ENCODE data around the gene LRP3. TPM values are rescaled to one million over a fixed set of nuclear protein-coding genes. Genes with fewer than 3 reads are reported as not detected.

The LRP3 gene
- total RNA-seq, 1 donor from 2014 or later: 9.0 TPM

DNA sequence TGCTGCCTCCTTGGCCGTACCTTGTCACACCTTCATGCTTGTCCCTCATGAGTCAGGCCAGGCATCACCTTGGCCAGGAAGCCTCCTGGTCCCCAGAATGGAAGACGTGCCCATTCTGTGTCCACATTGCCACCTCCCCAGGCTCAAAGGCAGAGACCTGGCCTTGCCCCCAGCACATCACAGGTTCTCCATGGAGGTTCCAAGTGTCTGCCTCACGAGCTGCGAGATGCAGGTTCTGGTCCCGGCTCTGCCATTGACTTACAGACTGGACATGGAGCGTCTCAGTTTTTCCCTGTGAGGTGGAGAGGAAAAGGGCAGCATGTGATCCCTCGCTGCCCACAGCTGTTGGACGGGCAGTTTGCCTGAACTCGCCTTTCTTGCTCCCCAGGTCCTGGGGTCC lies 40.6 kb downstream of the LRP3 start:
- Histone ChIP-seq H3K27me3 (ENCODE audit: control insufficient read depth, insufficient read depth, low read length) (peaks cover 4% of the 10 kb centered on the region), H3K4me3 (ENCODE audit: low read depth, low read length) (no peak overlapping the region), H3K36me3 (ENCODE audit: control insufficient read depth, insufficient read depth, low read length) (no peaks in the 10 kb centered on the region)
- FAIRE-seq: no peak
- no peak for DNase-seq (ENCODE audit: low read depth)
- TF ChIP-seq, protein P1, sequence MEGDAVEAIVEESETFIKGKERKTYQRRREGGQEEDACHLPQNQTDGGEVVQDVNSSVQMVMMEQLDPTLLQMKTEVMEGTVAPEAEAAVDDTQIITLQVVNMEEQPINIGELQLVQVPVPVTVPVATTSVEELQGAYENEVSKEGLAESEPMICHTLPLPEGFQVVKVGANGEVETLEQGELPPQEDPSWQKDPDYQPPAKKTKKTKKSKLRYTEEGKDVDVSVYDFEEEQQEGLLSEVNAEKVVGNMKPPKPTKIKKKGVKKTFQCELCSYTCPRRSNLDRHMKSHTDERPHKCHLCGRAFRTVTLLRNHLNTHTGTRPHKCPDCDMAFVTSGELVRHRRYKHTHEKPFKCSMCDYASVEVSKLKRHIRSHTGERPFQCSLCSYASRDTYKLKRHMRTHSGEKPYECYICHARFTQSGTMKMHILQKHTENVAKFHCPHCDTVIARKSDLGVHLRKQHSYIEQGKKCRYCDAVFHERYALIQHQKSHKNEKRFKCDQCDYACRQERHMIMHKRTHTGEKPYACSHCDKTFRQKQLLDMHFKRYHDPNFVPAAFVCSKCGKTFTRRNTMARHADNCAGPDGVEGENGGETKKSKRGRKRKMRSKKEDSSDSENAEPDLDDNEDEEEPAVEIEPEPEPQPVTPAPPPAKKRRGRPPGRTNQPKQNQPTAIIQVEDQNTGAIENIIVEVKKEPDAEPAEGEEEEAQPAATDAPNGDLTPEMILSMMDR (IDR thresholded peaks at IDR 0.05; ENCODE audit: insufficient read depth, low read length, severe bottlenecking): no peak

DNA sequence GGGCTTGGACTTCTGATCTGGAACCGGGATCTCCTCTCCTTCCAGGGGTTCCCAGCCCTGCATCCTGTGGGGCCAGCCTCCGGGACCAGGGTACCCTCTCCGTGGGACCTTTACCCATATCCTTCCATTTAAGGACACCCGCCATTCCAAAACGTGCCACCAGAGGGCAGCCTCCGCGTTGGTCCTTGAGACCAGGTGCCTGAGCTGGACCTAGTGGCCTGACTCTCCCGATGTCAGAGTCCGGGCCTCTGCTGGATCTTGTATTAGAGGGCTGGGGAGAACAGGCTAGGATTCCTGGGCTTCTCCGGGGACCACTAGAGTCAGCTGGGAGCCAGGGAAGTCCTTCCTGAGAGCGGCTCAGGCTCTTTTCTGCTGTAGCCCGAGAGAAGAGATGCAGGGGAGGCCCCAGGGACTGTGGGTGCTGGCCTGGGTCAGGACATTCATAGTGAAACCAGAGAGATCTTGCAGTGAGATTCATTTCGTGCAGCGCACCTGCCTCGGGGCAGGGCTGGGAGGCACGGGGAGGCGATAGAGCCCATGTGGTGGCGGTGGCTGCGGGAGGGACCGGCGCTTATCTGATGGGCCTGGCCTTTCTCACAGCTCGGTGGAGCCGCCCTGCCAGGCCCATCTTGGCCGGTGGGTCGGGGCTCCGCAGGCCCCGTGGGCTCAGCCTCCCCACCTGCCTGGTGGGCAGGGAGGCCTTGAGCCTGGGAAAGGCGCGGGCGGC lies 41.3 kb downstream of the LRP3 start:
- no peak for FAIRE-seq
- no peak overlapping the region for H3K4me3 ChIP-seq (ENCODE audit: low read depth, low read length)
- H3K36me3 ChIP-seq (ENCODE audit: control insufficient read depth, insufficient read depth, low read length): no peaks in the 10 kb centered on the region
- H3K27me3 ChIP-seq (ENCODE audit: control insufficient read depth, insufficient read depth, low read length): peaks cover 4% of the 10 kb centered on the region
- TF ChIP-seq, protein P1 (IDR thresholded peaks at IDR 0.05; ENCODE audit: insufficient read depth, low read length, severe bottlenecking): peak; percentile 86
- DNase-seq (ENCODE audit: low read depth): peak; percentile 55

DNA sequence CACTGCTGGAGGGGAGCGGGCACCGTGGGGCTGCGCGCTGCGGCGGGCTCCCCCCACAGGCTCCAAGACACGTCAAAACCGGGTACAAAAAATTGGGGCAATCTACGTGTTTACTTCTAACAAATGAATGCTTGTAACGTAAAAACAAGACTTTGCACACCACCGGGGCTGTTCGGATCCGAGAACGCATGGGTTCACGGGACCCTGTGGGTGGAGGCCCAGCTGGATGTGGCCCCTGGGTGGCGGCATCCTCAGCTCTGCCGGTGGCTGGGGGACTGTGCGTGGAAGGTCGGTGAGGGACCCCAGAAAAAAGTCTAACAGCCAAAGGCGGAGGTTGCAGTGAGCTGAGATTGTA lies 41.8 kb downstream of the LRP3 start:
- no peaks in the 10 kb centered on the region for H3K36me3 ChIP-seq (ENCODE audit: control insufficient read depth, insufficient read depth, low read length)
- H3K4me3 ChIP-seq (ENCODE audit: low read depth, low read length): no peak overlapping the region
- DNase-seq (ENCODE audit: low read depth) (no peak), FAIRE-seq (no peak)
- peaks cover 4% of the 10 kb centered on the region for H3K27me3 ChIP-seq (ENCODE audit: control insufficient read depth, insufficient read depth, low read length)
- TF ChIP-seq, protein P1 (IDR thresholded peaks at IDR 0.05; ENCODE audit: insufficient read depth, low read length, severe bottlenecking): no peak

DNA sequence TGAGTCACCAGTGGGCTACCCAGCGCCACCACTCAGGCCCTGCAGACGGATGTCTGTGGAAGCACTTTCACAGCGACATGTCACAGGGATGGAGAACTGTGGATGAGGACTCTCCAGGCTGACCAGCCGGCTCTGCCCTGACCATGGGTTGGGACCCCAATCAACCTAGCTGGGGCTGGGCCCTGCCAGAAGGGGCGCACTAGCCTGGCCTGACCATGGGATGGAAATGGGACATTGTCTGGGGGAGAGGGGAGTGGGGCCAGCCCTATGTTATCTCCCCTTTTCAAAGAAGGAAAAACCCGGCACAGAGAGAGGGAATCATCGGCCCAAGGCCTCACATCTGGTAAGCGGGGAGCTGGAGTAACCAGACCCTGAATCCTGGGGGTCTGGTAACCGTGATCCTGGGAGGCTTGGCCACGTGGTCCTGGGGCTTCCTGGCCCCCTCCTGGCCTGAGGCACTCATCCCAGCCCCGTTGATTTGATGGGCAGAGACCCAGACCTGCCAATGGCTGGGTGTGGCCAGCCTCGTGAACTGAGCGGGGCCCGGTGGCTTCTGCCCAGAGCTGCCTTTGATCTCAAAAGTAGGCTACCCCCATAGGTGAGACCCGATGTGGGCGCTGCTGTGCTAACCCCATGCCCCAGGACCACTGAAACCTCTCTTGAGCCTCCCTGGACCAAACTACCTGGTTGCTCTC lies 42.7 kb downstream of the LRP3 start:
- Histone ChIP-seq H3K4me3 (ENCODE audit: low read depth, low read length) (no peak overlapping the region), H3K36me3 (ENCODE audit: control insufficient read depth, insufficient read depth, low read length) (no peaks in the 10 kb centered on the region), H3K27me3 (ENCODE audit: control insufficient read depth, insufficient read depth, low read length) (peaks cover 4% of the 10 kb centered on the region)
- FAIRE-seq: no peak
- DNase-seq (ENCODE audit: low read depth): no peak
- TF ChIP-seq, protein P1 (IDR thresholded peaks at IDR 0.05; ENCODE audit: insufficient read depth, low read length, severe bottlenecking): no peak

DNA sequence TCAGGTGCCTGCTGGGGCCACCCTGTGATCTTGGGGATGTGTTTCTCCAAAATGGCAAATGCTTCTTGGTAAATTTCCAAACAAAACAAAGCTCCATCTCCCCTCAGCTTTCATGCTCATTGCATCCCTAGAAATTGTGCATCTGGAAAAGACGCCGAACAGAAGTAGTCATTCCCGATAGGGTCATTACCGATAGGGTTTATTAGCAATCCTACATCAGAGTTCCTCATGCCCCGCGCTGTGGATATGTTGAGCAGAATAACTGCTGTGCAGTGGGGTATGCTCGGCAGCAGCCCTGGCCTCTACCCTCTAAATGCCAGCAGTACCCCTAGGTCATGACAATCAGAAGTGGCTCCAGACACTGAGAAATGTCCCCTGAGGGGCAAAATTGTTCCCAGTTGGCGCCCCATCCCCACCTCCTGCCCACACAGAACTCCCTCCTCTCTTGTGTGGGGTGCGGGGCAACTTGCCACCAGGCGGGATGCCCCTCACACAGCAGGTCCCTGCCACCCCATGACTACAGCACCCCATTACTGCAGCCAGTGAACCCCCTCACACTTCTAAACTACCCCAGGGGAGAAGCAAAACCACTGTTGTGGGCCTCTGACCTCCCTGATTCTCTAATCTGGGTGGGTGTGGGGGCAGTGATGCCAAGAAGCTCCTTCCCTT lies 44.5 kb downstream of the LRP3 start:
- FAIRE-seq (no peak), DNase-seq (ENCODE audit: low read depth) (no peak)
- Histone ChIP-seq H3K36me3 (ENCODE audit: control insufficient read depth, insufficient read depth, low read length) (no peaks in the 10 kb centered on the region), H3K27me3 (ENCODE audit: control insufficient read depth, insufficient read depth, low read length) (peaks cover 4% of the 10 kb centered on the region), H3K4me3 (ENCODE audit: low read depth, low read length) (no peak overlapping the region)
- TF ChIP-seq, protein P1 (IDR thresholded peaks at IDR 0.05; ENCODE audit: insufficient read depth, low read length, severe bottlenecking): no peak
